ENCODE data around the gene LY6G6C.

GRCh38 chr6:31680226-31681134 lies 41.1 kb downstream of the LY6G6C start, which contains the start of gene LY6G5C:
- peak; percentile 70 for TF ChIP-seq CTCF (conservative IDR thresholded peaks at IDR 0.05; ENCODE audit: low read depth, low read length)
- TF ChIP-seq EZH2 (IDR thresholded peaks at IDR 0.05; ENCODE audit: borderline replicate concordance, low read depth, low read length, poor library complexity, severe bottlenecking): no peak
